ENCODE data around the gene KLHL17.

DNA sequence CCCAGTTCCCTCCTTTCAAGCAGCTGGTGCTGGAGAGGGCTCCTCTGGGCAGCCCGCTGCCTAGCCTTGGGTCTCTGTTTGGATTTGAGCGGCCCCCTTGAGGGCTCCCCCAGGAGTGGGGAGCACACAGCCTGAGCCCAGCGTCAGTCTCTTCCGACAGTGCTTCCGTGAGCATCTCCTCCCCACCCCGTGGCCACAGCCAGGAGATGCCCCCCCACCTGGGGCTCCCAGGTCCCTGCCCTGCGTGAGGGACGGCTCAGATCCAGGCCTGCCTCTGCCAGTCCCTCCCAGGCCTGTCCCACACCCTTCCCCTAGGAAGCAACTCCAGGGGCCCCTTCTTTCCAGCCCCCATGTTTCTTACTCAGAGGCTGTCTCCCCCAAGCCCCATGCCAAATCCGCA lies 33.1 kb upstream of the KLHL17 start:
- TF ChIP-seq, protein P1, sequence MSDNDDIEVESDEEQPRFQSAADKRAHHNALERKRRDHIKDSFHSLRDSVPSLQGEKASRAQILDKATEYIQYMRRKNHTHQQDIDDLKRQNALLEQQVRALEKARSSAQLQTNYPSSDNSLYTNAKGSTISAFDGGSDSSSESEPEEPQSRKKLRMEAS (CRISPR knock-in tag; IDR thresholded peaks at IDR 0.05), result no peak
- TF ChIP-seq, protein P2, sequence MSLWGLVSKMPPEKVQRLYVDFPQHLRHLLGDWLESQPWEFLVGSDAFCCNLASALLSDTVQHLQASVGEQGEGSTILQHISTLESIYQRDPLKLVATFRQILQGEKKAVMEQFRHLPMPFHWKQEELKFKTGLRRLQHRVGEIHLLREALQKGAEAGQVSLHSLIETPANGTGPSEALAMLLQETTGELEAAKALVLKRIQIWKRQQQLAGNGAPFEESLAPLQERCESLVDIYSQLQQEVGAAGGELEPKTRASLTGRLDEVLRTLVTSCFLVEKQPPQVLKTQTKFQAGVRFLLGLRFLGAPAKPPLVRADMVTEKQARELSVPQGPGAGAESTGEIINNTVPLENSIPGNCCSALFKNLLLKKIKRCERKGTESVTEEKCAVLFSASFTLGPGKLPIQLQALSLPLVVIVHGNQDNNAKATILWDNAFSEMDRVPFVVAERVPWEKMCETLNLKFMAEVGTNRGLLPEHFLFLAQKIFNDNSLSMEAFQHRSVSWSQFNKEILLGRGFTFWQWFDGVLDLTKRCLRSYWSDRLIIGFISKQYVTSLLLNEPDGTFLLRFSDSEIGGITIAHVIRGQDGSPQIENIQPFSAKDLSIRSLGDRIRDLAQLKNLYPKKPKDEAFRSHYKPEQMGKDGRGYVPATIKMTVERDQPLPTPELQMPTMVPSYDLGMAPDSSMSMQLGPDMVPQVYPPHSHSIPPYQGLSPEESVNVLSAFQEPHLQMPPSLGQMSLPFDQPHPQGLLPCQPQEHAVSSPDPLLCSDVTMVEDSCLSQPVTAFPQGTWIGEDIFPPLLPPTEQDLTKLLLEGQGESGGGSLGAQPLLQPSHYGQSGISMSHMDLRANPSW (CRISPR knock-in tag; conservative IDR thresholded peaks at IDR 0.05; ENCODE audit: low read depth), result no peak
- TF ChIP-seq, protein P3, sequence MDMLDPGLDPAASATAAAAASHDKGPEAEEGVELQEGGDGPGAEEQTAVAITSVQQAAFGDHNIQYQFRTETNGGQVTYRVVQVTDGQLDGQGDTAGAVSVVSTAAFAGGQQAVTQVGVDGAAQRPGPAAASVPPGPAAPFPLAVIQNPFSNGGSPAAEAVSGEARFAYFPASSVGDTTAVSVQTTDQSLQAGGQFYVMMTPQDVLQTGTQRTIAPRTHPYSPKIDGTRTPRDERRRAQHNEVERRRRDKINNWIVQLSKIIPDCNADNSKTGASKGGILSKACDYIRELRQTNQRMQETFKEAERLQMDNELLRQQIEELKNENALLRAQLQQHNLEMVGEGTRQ (CRISPR knock-in tag; IDR thresholded peaks at IDR 0.05), result no peak
- TF ChIP-seq, protein P4, sequence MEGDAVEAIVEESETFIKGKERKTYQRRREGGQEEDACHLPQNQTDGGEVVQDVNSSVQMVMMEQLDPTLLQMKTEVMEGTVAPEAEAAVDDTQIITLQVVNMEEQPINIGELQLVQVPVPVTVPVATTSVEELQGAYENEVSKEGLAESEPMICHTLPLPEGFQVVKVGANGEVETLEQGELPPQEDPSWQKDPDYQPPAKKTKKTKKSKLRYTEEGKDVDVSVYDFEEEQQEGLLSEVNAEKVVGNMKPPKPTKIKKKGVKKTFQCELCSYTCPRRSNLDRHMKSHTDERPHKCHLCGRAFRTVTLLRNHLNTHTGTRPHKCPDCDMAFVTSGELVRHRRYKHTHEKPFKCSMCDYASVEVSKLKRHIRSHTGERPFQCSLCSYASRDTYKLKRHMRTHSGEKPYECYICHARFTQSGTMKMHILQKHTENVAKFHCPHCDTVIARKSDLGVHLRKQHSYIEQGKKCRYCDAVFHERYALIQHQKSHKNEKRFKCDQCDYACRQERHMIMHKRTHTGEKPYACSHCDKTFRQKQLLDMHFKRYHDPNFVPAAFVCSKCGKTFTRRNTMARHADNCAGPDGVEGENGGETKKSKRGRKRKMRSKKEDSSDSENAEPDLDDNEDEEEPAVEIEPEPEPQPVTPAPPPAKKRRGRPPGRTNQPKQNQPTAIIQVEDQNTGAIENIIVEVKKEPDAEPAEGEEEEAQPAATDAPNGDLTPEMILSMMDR (IDR thresholded peaks at IDR 0.05), result no peak
- TF ChIP-seq, protein P5, sequence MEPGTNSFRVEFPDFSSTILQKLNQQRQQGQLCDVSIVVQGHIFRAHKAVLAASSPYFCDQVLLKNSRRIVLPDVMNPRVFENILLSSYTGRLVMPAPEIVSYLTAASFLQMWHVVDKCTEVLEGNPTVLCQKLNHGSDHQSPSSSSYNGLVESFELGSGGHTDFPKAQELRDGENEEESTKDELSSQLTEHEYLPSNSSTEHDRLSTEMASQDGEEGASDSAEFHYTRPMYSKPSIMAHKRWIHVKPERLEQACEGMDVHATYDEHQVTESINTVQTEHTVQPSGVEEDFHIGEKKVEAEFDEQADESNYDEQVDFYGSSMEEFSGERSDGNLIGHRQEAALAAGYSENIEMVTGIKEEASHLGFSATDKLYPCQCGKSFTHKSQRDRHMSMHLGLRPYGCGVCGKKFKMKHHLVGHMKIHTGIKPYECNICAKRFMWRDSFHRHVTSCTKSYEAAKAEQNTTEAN (CRISPR knock-in tag; IDR thresholded peaks at IDR 0.05), result no peak
- no peak for TF ChIP-seq JUN (CRISPR knock-in tag; IDR thresholded peaks at IDR 0.05)
- TF ChIP-seq, protein P6, sequence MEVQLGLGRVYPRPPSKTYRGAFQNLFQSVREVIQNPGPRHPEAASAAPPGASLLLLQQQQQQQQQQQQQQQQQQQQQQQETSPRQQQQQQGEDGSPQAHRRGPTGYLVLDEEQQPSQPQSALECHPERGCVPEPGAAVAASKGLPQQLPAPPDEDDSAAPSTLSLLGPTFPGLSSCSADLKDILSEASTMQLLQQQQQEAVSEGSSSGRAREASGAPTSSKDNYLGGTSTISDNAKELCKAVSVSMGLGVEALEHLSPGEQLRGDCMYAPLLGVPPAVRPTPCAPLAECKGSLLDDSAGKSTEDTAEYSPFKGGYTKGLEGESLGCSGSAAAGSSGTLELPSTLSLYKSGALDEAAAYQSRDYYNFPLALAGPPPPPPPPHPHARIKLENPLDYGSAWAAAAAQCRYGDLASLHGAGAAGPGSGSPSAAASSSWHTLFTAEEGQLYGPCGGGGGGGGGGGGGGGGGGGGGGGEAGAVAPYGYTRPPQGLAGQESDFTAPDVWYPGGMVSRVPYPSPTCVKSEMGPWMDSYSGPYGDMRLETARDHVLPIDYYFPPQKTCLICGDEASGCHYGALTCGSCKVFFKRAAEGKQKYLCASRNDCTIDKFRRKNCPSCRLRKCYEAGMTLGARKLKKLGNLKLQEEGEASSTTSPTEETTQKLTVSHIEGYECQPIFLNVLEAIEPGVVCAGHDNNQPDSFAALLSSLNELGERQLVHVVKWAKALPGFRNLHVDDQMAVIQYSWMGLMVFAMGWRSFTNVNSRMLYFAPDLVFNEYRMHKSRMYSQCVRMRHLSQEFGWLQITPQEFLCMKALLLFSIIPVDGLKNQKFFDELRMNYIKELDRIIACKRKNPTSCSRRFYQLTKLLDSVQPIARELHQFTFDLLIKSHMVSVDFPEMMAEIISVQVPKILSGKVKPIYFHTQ (CRISPR knock-in tag; IDR thresholded peaks at IDR 0.05), result no peak
- no peak for TF ChIP-seq ZBTB21 (CRISPR knock-in tag; IDR thresholded peaks at IDR 0.05; ENCODE audit: borderline replicate concordance)
- TF ChIP-seq NFYB (CRISPR knock-in tag; conservative IDR thresholded peaks at IDR 0.05; ENCODE audit: low read depth), result no peak
